ENCODE measurements around the gene GPR62. TPM values are rescaled to one million over a fixed set of nuclear protein-coding genes. Genes with fewer than 3 reads are reported as not detected.

GPR62 gene
- total RNA-seq, 2 experiments from 2014 or later = not detected

DNA sequence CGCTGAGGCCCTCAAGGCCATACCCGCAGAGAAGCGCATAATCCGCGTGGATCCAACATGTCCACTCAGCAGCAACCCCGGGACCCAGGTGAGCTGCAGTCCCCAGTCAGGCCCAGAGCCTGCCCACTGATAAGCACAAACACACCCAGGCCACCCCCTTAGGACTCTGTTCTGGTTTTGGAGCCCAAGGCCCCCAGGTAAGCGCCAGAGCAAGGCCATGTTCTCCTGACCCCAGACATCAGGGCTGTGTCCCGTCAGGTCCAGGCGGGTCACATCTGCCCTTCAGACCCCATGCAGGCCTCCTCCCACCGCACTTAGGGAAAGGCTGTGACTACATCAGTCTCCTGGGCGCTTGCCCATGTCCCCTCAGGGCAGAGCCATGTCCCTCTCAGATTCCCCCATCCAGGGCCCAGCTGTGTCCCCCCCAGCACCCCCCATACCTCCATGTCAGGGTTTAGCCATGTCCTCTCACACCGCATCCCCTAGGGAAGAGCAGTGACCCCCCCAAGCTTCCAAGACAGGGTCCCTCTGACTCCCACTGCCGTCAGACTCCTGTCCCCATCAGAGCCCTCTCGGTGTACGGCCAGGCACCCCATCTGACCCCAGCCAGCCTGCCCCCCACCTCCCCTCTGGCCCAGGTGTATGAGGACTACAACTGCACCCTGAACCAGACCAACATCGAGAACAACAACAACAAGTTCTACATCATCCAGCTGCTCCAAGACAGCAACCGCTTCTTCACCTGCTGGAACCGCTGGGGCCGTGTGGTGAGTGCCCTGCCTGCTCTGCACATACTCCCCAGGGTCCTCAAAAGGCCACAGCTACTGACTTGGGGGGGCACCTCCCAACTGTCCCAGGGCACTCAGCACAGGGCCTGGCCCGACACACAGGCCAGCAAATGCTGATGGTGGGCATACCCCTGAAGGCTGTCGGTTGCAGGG, 11.5 kb upstream of the GPR62 start:
- Histone ChIP-seq H3K4me3 (ENCODE audit: low read depth, low read length, poor library complexity, severe bottlenecking) (no peak overlapping the region), H3K27ac (ENCODE audit: low read depth, low read length, poor library complexity, severe bottlenecking) (no peak overlapping the region), H3K4me2 (ENCODE audit: low read length) (0 out of 2 replicates have a peak overlapping the region, but pooled peaks have one; percentile 86), H3K9me2 (ENCODE audit: insufficient read depth, low read length) (no peaks in the 10 kb centered on the region), H3K4me1 (ENCODE audit: insufficient read depth, low read length, poor library complexity, severe bottlenecking) (peaks cover 24% of the 10 kb centered on the region), H2AFZ (ENCODE audit: low read length) (no peak overlapping the region), H3K79me2 (ENCODE audit: insufficient read depth, low read depth, low read length) (peaks cover 23% of the 10 kb centered on the region), H3K36me3 (ENCODE audit: insufficient read depth, low read length) (peaks cover 10% of the 10 kb centered on the region; the same call in 1 of the 2 replicates), H3K9me3 (ENCODE audit: low read length) (no peaks in the 10 kb centered on the region), H4K20me1 (ENCODE audit: insufficient read depth, low read length) (no peaks in the 10 kb centered on the region)
- TF ChIP-seq EZH2phosphoT487 (IDR thresholded peaks at IDR 0.05; ENCODE audit: borderline replicate concordance, low read depth, low read length) (no peak), CTCF (conservative IDR thresholded peaks at IDR 0.05; ENCODE audit: low read length) (no peak)
- no TSS peak for BruUV-seq (replicated peaks)
- CTCF ChIA-PET (ENCODE audit: unreplicated experiment) = interaction anchor here (0.6 to 0.9 kb wide), 4 partner anchors 8 to 25 kb away, joined by 3 read pairs; no protein-coding TSS in a partner anchor
- DNase-seq (ENCODE audit: low spot score) = no peak
- intact Hi-C loops (cut with micrococcal nuclease; ENCODE audit: unreplicated experiment) = loop anchor here (2.0 to 5.0 kb wide), 3 partner anchors 113 to 201 kb away; partner anchors contain the start of gene DUSP7
- POLR2A ChIA-PET = interaction anchor here (2.3 kb wide), 1 partner anchor 51 kb away, joined by 11 read pairs; the partner anchor contains the start of gene RPL29

- peaks cover 3% of the 10 kb centered on the region; the same call in 1 of the 2 replicates for H3K36me3 ChIP-seq (ENCODE audit: insufficient read depth, low read length)
- no TSS peak for BruUV-seq (replicated peaks)
- intact Hi-C loops (cut with micrococcal nuclease; ENCODE audit: unreplicated experiment) = loop anchor here (5.0 kb wide), 1 partner anchor 178 kb away; no protein-coding TSS in a partner anchor
- TF ChIP-seq EZH2phosphoT487 (IDR thresholded peaks at IDR 0.05; ENCODE audit: borderline replicate concordance, low read depth, low read length) = no peak
- TF ChIP-seq CTCF (conservative IDR thresholded peaks at IDR 0.05; ENCODE audit: low read length) = no peak
- POLR2A ChIA-PET = no interaction called here
- no peak overlapping the region for H3K4me3 ChIP-seq (ENCODE audit: low read depth, low read length, poor library complexity, severe bottlenecking)
- H3K9me3 ChIP-seq (ENCODE audit: low read length) = no peaks in the 10 kb centered on the region
- no peak overlapping the region for H2AFZ ChIP-seq (ENCODE audit: low read length)
- peaks cover 24% of the 10 kb centered on the region for H3K4me1 ChIP-seq (ENCODE audit: insufficient read depth, low read length, poor library complexity, severe bottlenecking)
- CTCF ChIA-PET (ENCODE audit: unreplicated experiment) = interaction anchor here (0.7 kb wide), 1 partner anchor 23 kb away, joined by 3 read pairs; no protein-coding TSS in a partner anchor
- H3K27ac ChIP-seq (ENCODE audit: low read depth, low read length, poor library complexity, severe bottlenecking) = no peak overlapping the region
- H4K20me1 ChIP-seq (ENCODE audit: insufficient read depth, low read length) = no peaks in the 10 kb centered on the region
- no peaks in the 10 kb centered on the region for H3K9me2 ChIP-seq (ENCODE audit: insufficient read depth, low read length)
- H3K79me2 ChIP-seq (ENCODE audit: insufficient read depth, low read depth, low read length) = peaks cover 21% of the 10 kb centered on the region
- DNase-seq (ENCODE audit: low spot score) = no peak
- no peak overlapping the region for H3K4me2 ChIP-seq (ENCODE audit: low read length)
These were observed 10.6 kb upstream of the GPR62 start for GRCh38 chr3:51944451-51945021.

Data from OCI-LY7 (cell line).